HG03378 (cell line): Measurements from ENCODE around the gene ATR.
"Not testable (repeated sequence)": the region's sequence is repeated elsewhere in the genome, so short reads cannot be mapped to it uniquely, and the experiment has no call there.

ENCODE experiments used
- ATAC-seq: cut with Tn5 transposase; IDR thresholded peaks from one replicate; pipeline ENCODE4 v1.9.1; 2021; ENCODE audit warnings: mild to moderate bottlenecking, moderate library complexity; ENCODE audit not compliant: unreplicated experiment

ATR gene

DNA sequence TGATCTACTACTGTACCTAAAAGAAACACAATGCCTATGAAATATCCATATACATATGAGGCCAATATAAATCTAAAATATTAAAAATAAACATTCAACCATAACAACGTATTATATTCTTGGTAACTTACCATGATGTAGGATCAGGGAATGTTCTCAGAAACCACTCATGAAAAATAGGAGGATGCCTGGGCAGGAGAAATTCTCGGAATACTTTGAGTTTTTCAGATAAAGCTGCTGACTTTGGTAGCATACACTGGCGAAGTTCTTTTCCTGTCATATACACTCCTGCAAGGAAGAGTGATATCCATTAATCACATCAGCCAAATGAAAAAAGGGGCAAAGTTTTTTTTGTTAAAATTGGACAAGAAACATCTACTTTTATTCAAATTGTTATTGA, 119.4 kb downstream of the ATR start:
- no peak for ATAC-seq

DNA sequence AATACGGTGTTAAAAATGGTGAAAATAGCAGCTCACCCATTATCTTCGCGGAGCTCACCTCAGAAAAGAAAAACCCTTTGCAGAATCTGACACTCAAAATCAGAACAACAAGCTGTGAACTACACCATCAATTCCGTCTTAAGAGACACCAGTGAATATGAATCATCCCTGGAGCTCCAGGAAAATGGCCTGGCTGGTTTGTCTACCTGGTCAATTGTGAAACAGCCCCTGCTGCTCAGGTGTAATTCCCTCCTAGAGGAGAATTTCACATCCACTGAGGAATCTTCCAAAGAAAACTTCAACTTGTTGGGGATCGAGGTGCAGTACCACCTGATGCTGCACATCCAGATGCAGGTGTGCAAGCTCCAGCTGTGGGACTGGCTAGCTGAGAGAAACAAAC, 127.7 kb downstream of the ATR start:
- ATAC-seq = no peak

DNA sequence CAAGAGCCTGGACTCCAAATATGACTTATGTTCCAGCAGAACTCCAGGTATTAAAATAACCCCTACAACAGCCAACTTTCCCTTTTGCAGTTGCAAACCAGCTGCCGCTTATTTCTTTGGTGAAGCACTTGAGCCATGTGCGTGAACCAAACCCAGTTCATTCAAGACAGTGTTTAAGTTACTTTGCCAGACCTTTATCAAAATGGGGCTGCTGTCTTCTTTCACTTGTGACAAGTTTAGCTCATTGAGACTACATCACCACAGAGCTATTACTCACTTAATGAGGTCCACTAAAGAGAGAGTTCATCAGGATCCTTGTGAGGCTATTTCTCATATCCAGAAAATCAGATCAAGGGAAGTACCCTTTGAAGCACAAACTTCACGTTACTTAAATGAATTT, 128.3 kb downstream of the ATR start:
- ATAC-seq = no peak

DNA sequence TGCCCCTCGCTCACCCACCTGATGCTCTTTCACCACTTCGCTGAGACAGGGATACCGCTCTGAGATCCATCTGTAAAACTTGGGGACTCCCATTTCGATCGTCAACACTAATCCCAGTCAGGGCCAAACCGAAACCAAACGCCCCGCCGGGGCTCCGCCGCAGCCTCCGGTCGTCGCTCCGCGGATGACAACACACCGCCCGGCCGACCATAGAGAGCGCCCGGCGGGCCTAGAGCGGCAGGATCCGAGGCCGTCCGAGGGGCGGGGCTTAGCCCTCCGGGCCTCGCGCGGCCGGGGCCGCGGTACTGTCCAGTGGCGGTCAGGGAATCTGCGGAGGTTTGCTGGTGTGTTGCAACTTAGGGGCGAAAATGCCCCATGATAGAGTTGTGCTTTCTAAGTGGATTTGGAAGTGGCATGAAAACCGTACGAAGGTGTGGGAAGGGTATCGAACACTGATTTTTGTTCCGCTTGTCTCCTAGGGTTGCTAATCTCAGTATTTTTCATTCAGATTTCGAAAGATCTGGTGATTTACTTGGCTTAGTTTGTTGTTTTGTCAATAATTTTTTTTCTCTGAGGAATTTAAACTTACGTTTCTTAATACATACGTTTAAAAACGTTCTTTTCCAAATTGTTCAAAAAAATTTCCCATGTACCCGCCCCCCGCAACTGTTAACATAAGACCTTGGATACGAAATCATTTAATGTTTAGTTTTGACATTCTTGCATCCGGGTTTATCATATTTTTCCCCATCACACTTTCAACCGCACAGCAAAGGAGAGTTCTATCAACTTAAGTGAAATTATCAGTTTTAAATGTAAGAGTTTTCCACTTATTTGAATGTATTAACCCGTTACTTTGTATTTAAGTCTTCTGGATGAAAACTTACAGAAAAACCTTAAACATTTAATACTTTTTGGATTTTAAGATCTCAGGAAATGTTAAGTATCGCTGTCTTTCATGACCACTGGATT, 130.4 kb downstream of the ATR start, which contains the start of gene XRN1:
TSS of gene XRN1 (minus strand) at position 186 of the 972 bp plus-strand sequence. CDS start at position 93, 93 bp downstream.
- peak; percentile 39 for ATAC-seq

DNA sequence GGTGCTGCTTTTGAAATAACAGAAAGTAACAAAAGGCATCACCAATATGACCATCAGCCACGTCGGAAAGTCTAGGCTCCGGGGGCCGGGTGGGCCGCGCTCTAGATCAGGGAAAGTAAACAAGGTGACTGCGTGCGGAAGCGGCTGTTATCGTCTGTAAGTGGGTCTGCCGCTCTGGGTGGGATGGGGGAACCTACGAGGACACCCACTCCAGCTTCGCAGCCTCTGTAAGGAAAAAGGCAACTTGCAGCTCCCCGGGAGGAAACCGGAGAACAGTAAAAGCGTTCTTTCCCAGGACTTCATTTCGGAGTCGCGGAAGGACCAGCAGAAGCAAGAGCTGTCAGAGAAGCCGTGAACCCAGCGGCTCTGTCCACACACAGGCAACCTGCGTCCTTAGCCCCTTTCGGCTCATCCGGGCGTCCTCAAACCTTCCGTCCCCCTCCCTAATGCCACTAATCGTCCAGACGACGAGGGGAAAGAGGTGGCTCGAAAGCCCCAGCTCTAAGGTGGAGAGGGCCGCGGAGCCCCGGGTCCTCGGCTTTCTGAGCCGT, 131.2 kb downstream of the ATR start:
- peak; percentile 24 for ATAC-seq

DNA sequence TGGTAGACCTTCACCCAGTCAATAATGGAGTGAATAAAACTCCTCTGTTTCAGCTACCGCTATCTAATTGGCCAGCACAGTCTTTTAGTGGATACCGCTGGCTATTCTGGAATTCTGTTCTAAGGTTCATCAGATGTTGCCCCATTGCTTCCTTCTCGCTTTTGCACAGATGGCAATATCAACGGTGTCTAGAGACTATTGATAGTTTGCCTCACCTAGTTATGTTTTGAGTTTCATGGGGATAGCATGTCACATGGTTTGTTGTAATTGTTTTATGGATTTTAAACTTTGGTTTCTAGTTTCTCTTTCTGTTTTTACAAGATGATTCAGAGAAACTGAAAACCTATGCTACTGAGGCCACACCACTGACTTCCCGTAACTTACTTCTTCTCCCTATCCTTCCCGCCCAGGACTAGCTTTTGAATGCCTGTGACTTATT, 132.7 kb downstream of the ATR start:
- ATAC-seq = peak; percentile 70

DNA sequence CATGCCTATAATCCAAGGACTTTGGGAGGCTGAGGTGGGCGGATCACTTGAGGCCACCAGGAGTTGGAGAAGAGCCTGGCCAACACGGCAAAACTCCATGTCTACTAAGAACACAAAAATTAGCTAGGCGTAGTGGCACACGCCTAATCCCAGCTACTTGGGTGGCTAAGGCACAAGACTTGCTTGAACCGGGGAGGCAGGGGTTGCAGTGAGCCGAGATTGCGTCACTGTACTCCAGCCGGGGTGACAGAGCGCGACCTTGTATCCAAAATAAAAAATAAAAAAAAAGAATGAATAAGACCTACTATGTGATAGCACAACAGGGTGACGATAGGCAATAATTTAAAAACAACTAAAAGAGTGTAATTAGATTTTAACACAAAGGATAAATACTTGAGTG, 134.2 kb downstream of the ATR start:
- ATAC-seq = no peak

DNA sequence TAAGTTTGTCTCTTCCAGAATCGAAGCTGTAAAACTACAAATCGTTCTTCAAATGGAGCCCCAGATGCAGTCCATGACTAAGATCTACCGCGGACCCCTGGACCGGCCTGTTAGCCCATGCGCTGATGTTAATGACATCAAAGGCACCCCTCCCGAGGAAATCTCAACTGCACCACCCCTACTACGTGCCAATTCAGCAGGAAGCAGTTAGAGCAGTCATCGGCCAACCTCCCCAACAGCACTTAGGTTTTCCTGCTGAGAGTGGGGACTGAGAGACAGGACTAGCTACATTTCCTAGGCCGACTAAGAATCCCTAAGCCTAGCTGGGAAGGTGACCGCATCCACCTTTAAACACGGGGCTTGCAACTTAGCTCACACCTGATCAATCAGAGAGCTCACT, 135.5 kb downstream of the ATR start:
- ATAC-seq = not testable (repeated sequence)

DNA sequence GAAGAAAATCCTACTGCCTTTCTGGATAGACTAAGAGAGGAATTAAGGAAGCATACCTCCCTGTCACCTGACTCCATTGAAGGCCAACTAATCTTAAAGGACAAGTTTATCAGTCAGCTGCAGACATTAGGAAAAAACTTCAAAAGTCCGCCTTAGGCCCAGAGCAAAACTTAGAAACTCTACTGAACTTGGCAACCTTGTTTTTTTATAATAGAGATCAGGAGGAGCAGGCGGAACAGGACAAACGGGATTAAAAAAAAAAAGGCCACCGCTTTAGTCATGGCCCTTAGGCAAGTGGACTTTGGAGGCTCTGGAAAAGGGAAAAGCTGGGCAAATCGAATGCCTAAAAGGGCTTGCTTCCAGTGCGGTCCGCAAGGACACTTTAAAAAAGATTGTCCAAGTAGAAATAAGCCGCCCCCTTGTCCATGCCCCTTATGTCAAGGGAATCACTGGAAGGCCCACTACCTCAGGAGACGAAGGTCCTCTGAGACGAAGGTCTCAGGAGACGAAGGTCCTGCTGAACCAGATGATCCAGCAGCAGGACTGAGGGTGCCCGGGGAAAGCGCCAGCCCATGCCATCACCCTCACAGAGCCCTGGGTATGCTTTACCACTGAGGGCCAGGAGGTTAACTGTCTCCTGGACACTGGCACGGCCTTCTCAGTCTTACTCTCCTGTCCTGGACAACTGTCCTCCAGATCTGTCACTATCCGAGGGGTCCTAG, 138.9 kb downstream of the ATR start:
- ATAC-seq = not testable (repeated sequence)

DNA sequence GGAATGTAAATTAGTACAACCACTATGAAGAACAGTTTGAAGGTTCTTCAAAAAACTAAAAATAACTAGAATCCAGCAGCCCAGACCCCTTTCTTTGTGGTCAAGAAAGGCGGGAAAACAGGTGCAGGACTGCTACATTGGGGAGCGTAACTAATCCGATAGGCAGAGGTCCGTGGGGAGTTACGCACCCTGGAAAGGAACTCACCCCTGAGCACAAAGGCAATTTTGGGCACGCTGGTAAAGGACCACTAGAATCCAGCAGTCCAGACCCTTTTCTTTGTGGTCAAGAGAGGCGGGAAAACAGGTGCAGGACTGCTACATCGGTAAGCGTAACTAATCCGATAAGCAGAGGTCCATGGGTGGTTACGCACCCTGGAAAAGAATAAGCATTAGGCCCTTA, 140.4 kb downstream of the ATR start:
- not testable (repeated sequence) for ATAC-seq

DNA sequence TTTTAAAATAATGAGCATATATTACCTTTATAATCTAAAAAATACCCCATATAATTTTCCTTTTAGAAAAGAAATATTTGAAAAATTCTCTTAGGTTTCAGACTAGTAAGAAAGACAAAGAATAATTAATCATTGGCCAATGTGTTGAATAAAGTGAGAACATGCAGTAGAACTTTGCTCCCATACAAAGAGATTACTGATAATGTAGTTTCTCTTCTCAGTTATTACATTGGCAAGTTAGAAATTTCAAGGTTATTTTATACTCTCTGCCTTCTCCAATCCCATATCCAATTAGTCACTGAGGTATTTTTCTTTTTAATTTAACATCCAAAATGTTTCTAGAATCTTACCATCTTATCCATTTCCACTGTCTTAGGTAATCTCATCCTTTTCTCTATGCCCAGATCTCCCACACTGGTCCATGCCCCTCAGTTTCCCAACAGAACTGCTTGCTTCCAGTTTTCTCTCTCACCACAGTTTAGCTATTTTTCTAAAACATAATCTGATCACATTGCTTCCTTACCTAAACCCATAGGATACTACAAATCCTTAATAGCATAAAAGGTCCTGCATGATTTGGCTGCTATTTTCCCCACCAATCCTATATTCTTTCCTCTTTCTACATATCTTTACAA, 141.5 kb downstream of the ATR start:
- ATAC-seq = no peak

DNA sequence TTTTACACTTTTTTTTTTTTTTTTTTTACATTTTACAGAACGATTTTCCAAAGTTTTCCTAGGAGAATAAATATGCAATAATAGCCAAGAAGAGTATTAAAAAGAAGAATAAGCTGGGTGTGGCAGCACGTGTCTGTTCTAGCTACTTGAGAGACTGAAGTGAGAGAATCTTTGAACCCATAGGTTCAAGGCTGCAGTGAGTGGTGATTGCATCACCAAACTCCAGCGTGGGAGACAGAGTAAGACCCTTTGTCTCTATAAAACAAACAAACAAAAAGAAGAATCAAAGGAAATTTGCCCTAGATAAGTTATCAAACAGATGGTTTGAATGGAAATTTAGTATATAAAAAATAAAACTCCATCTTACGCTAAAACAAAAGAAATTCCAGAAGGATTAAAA, 144.0 kb downstream of the ATR start:
- ATAC-seq = no peak

DNA sequence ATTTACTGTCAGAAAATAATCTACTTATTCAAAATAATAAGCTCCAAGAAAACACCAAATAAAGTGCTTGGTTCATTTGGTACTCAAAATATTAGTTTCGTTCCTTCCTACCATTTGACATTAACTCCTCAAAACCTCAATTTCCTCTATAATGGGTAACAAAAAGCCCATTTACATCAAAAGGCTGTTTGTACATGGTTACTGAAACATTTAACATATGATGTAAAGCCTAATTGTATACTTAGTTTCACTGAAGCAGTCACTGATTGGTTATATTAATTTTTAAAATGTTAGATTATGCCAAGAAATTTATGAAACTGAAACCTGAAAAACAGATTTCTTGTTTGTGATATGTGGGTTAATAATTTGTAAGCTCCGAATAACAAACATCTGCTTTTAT, 145.4 kb downstream of the ATR start:
- peak; percentile 63 for ATAC-seq

DNA sequence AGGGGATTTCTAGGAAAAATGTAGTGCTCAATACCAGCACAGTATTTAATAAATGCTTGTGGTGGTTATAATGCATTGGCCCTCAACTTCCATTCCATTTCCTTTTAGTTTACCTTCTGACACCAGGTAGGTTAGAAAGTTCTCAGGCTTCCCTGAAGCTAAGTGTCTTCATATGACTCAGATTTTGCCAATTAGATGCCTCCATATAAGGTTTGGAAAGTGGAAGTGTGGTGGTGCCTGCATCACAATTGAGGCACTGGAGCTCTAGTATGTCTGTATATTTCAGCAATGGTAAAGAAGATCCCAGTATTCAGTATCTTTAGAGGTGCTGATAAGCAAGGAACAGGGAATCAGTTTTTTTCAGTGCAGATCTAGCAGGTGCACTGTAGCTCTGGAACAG, 149.0 kb downstream of the ATR start:
- no peak for ATAC-seq

DNA sequence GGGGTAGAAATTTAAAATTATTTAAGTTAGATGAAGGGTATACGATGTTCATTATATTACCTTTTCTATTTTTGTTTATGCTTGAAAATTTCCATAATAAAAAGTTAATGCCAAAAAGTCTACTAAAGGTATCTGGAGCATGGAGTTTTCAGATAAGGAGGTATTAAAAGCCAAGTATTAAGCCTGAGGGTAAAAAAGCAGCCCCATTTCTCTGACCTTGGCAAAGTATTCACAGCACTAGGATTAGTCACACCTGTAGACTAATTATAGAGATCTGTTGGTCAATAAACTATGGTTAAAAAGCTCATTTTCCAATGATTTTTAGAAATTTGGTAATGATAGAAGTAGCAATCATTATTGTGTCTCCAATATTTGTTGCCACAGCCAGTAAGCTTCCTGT, 153.8 kb downstream of the ATR start:
- ATAC-seq = no peak

DNA sequence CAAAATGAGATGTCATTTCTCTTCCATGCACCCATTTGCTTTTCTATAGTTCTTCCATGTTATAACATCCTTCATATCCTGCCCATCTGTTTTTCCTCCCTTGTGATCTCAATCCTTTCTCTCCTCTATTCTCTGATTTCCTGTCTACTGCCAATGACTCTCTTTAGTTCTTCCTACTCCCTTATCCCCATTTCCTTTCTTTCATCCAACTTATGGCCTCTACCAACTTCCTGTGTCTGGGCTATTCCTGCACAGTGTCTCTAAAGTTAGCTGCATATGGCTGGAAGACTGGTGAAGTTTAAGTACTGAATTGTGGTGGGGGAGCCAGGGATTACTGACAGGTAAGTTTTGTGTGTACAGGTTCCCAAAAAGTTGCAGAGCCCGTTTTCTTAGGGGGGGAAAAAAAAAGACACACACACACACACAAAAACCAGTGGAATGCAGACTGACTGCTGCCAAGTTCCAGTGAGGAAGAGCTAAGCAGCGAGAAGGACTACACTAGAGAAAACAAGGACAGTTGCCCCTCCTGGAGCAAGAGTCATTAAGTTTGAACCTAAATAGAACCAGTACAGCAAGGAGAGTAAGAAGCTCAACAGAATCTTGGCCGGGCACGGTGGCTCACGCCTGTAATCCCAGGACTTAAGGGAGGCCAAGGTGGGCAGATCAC, 159.5 kb downstream of the ATR start:
- ATAC-seq = no peak

DNA sequence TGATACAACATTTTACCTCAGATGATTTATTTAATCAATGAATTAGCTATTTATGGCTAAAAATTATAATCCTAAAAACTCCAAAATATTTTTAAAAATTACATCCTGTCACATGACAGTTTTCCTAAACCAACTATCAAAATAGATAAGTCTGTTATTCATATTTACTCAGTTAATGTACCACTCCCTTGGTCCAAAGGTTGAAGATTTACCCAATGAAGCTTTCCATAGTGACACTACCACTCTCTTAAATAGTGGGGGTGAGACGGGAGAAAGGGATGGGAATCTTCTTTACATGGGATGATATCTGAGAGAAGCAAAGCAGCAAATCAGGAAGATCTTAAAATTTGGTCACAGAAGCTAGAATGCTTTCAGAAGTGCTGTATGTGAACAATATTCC, 161.2 kb downstream of the ATR start:
- ATAC-seq = no peak

DNA sequence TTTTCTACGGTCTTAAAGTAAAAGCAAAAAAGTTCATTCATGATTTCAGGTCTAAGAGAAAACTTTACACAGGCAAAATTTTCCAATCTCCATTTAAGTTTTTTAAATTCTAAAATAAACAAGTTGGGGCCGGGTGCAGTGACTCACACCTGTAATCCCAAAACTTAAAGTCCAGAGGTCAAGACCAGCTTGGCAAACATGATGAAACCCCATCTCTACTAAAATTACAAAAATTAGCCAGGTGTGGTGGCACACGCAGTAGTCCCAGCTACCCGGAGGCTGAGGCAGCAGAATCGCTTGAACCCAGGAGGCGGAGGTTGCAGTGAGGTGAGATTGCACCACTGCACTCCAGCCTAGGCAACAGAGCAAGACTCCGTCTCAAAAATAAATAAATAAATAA, 178.0 kb downstream of the ATR start:
- ATAC-seq = not testable (repeated sequence)
